K562 (cell line): ENCODE measurements around the gene SLC6A8. TPM values are rescaled to one million over a fixed set of nuclear protein-coding genes. Genes with fewer than 3 reads are reported as not detected.
"Not testable (repeated sequence)": the region's sequence is repeated elsewhere in the genome, so short reads cannot be mapped to it uniquely, and the experiment has no call there.

ENCODE experiments used
- ATAC-seq: fragments of 200-7000 bp; cut with Tn5 transposase; 3 replicates; pipeline ENCODE4 v1.9.1; 2020; ENCODE audit warnings: moderate library complexity
- BruUV-seq: library from RNA; stranded (reverse); fragments of 400-500 nt; replicated peaks from 2 replicates; lab custom pipeline; 2021; lab: Mats Ljungman, UMichigan
- CTCF ChIA-PET: fragments of 300-600 bp; formaldehyde crosslinking; extraction: SDS; loops from one replicate; lab custom pipeline; 2021; ENCODE audit warnings: low intra/inter-chr PET ratio; lab: Yijun Ruan, JAX
- POLR2A ChIA-PET: fragments of 300-600, 350-650 bp; sonication (Branson Sonifier 250); formaldehyde crosslinking; extraction: SDS; loops from one replicate; lab custom pipeline; 2021; ENCODE audit warnings: antibody characterized with exemption, inconsistent platforms; lab: Yijun Ruan, JAX
- DNase-seq, 4 experiments: peaks; one replicate each; pipeline versions ENCODE4 v3.0.0 to v3.0.0-alpha.2; 2011 to 2018; ENCODE audit warnings: low spot score in 3 of 4, mixed read lengths in 3 of 4; ENCODE audit errors: extremely low read depth in 1 of 4
- FAIRE-seq: peaks from 2 replicates; lab custom pipeline; 2011; peaks lifted over from hg19 to GRCh38; lab: Jason Lieb, UNC
- H2AFZ ChIP-seq: 2 replicates; pipeline ENCODE4 v1.6.0; 2011; ENCODE audit warnings: low read depth, low read length, control low read depth, inconsistent platforms
- H3K27ac ChIP-seq: fragments of 200-600 bp; 3 replicates; pipeline ENCODE4 v1.8.0; 2011; ENCODE audit warnings: low read depth, mild to moderate bottlenecking, control low read depth, inconsistent platforms, low read length, moderate library complexity, mixed read lengths; ENCODE audit errors: extremely low read depth
- H3K27me3 ChIP-seq, 2 experiments: fragments of 300-600 bp in 1 of 2; 2 replicates in 1 of 2; 3 replicates in 1 of 2; pipeline versions ENCODE4 v1.6.0 to v1.8.0; 2011; ENCODE audit warnings: inconsistent platforms in 2 of 2, low read length in 2 of 2, mild to moderate bottlenecking in 1 of 2, mixed read lengths in 1 of 2, moderate library complexity in 1 of 2; ENCODE audit not compliant: control insufficient read depth in 2 of 2, insufficient read depth in 2 of 2
- H3K36me3 ChIP-seq: fragments of 300-600 bp; 3 replicates; pipeline ENCODE4 v1.8.0; 2011; ENCODE audit warnings: mild to moderate bottlenecking, low read length, inconsistent platforms; ENCODE audit not compliant: control insufficient read depth, insufficient read depth
- H3K4me1 ChIP-seq, 2 experiments: fragments of 200-600 bp in 1 of 2; replicated peaks in 1 of 2; 2 replicates in 1 of 2; 3 replicates in 1 of 2; pipeline versions ENCODE4 v1.5.1 to v1.8.0; 2011; ENCODE audit warnings: inconsistent platforms in 2 of 2, low read length in 2 of 2, mild to moderate bottlenecking in 1 of 2, mixed read lengths in 1 of 2, moderate library complexity in 1 of 2; ENCODE audit not compliant: control insufficient read depth in 2 of 2, insufficient read depth in 2 of 2
- H3K4me2 ChIP-seq: 2 replicates; pipeline ENCODE4 v1.6.1; 2011; ENCODE audit warnings: low read length, control low read depth, inconsistent platforms, mixed read lengths; ENCODE audit not compliant: insufficient read depth
- H3K4me3 ChIP-seq: fragments of 200-600 bp; sonication (generic), shearing (Covaris generic); 2 replicates; pipeline ENCODE4 v1.5.1; 2016; ENCODE audit warnings: control low read depth, inconsistent platforms
- H3K79me2 ChIP-seq: fragments of 200-600 bp; 3 replicates; pipeline ENCODE4 v1.8.0; 2011; ENCODE audit warnings: low read length, inconsistent platforms; ENCODE audit not compliant: control insufficient read depth, insufficient read depth
- H3K9ac ChIP-seq, 2 experiments: 2 replicates each; pipeline versions ENCODE4 v1.6.0 to v1.6.1; 2011; ENCODE audit warnings: low read depth in 2 of 2, low read length in 2 of 2, control low read depth in 1 of 2, inconsistent platforms in 1 of 2, mild to moderate bottlenecking in 1 of 2, mixed read lengths in 1 of 2; ENCODE audit not compliant: insufficient read depth in 1 of 2
- H3K9me1 ChIP-seq: one replicate; pipeline ENCODE4 v1.6.0; 2011; ENCODE audit warnings: inconsistent platforms, mild to moderate bottlenecking, low read length, moderate library complexity; ENCODE audit not compliant: control insufficient read depth, insufficient read depth
- H3K9me3 ChIP-seq: replicated peaks from 2 replicates; pipeline ENCODE4 v1.5.1; 2011; ENCODE audit warnings: low read depth, low read length, inconsistent platforms; ENCODE audit not compliant: control insufficient read depth, insufficient read depth
- H4K20me1 ChIP-seq: replicated peaks from 2 replicates; pipeline ENCODE4 v1.6.1; 2011; ENCODE audit warnings: low read length, inconsistent platforms, mixed read lengths; ENCODE audit not compliant: control insufficient read depth, insufficient read depth
- NR3C1 ChIP-seq: sonication (generic); formaldehyde crosslinking; IDR thresholded peaks from 2 replicates; pipeline ENCODE4 v1.8.1; 2022; ENCODE audit warnings: missing genetic modification reagents
- ZC3H11A ChIP-seq: IDR thresholded peaks from 2 replicates; pipeline ENCODE4 v1.6.1; 2012; ENCODE audit warnings: low read depth, low read length, improper control_type of control experiment
- ZNF133 ChIP-seq: fragments of 250-450 bp; sonication (Bioruptor Pico); IDR thresholded peaks from 2 replicates; pipeline ENCODE4 v1.4.0; 2020; ENCODE audit warnings: mild to moderate bottlenecking
- WGBS: fragments of 100-300 bp; shearing (Covaris generic); methylation state at CpG from one replicate; pipeline ENCODE4 v1.1.6; 2016; ENCODE audit warnings: low coverage, mixed read lengths; ENCODE audit not compliant: insufficient coverage; ENCODE audit errors: missing lambda C conversion rate; 5-methylcytosine and 5-hydroxymethylcytosine counted together
- in situ Hi-C: fragments of 300-500 bp; cut with MboI; formaldehyde crosslinking; loops from 4 replicates; pipeline ENCODE4 v1.15.0; 2018; ENCODE audit warnings: inconsistent platforms, mixed read lengths
- intact Hi-C: fragments of 100-400 bp; cut with micrococcal nuclease; formaldehyde crosslinking; loops from 2 replicates; pipeline ENCODE4 v1.14.2; 2022
- polyA plus RNA-seq, 8 experiments: library from polyadenylated mRNA; depleted of rRNA in 4 of 8; stranded (reverse) in 5 of 8; unstranded in 3 of 8; fragments of >200 nt; fragmentation: Nextera tagmentation in 2 of 8; fragmentation: Illumina TruSeq in 1 of 8; extraction: Ambion mirVana in 2 of 8; extraction: Trizol in 1 of 8; gene quantifications; 2 replicates each; pipeline versions ENCODE4 v1.2.1 to v1.2.3, GENCODE V29; 2011 to 2014; ENCODE audit warnings: inconsistent platforms in 1 of 8, missing spikeins in 1 of 8
- total RNA-seq, 7 experiments: library from RNA; depleted of rRNA in 6 of 7; stranded (reverse); fragments of >200 nt in 6 of 7; fragmentation: Illumina TruSeq in 2 of 7; extraction: Trizol in 2 of 7; gene quantifications; 2 replicates each; pipeline versions ENCODE4 v1.2.1 to v1.2.3, GENCODE V29; 2011 to 2021; ENCODE audit warnings: low replicate concordance in 1 of 7

The SLC6A8 gene
- total and polyA plus RNA-seq, 9 of the 15 experiments (the other 6 are each of a cell fraction or from before 2014, with no cell fraction given) = 0.68 to 144 (median 34.3) TPM

DNA sequence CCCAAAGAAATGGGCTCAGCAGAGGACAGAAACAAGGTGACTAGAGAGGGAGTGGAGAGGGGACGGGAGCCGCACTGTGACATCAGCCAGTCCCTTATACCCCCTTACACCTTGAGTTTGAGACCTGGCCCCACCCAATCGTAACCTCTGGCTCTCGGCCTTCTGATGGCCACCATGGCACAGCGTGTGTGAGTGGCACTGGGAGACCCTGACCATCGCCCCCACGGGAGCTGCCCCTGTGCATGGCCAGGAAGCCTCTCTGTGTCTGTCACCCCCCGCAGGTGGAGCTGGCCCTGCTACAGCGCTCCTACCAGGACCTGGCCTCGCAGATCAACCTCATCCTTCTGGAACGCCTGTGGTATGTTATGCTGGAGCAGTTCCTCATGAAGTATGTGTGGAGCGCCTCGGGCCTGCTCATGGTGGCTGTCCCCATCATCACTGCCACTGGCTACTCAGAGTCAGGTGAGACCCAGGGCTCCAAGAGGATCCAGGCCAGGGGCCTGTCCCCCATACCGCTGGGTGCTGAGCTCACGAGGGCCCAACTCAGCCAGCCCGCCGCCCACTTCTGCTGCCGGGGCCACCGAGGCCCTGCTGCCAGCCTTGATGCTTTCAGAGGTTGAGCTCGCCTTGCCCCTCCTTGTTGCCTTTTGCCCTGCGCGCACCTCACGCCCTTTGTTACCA is 41.4 kb downstream of the SLC6A8 start (continued):
- no peak for TF ChIP-seq ZNF133 (CRISPR knock-in tag)
- TF ChIP-seq ZC3H11A = no peak
- TF ChIP-seq NR3C1 = no peak
- TF ChIP-seq, all 486 proteins: peak for 0

GRCh38 chrX:153730115-153730514 is 42.4 kb downstream of the SLC6A8 start:
- Histone ChIP-seq H3K79me2 (peaks cover 16% of the 10 kb centered on the region; the same call in 2 of the 3 replicates), H3K4me1 (peaks cover 28 to 52% of the 10 kb centered on the region in 2 experiments)
- H3K27me3 ChIP-seq, ATAC-seq, DNase-seq, H3K9me3 ChIP-seq, BruUV-seq, H3K4me2 ChIP-seq, intact Hi-C loops, H3K27ac ChIP-seq, H3K9me1 ChIP-seq, H3K36me3 ChIP-seq, FAIRE-seq, H3K9ac ChIP-seq, POLR2A ChIA-PET, CTCF ChIA-PET, H3K4me3 ChIP-seq, H2AFZ ChIP-seq, H4K20me1 ChIP-seq, in situ Hi-C loops: not testable (repeated sequence)
- WGBS = 88% methylated on average over 16 of the region's 23 CpGs
